Esophagus muscularis mucosa (tissue), 4 donors: ENCODE results near the gene BTBD16. TPM values are rescaled to one million over a fixed set of nuclear protein-coding genes. Genes with fewer than 3 reads are reported as not detected.
A peak's percentile ranks its signal among the peaks of the same experiment; 100 is the strongest.

Source experiments
- DNase-seq: peaks from one replicate; pipeline ENCODE4 v3.0.0-alpha.2; 2017; ENCODE audit errors: extremely low spot score
- H3K27ac ChIP-seq, 4 donors: fragments of 200-600 bp; sonication (generic); replicated peaks in 1 of 4; 1 replicate in 3 of 4; 2 replicates in 1 of 4; pipeline ENCODE4 v1.5.1; 2016 to 2019; ENCODE audit warnings: mild to moderate bottlenecking in 1 of 4
- H3K27me3 ChIP-seq, 4 donors: fragments of 200-600 bp; sonication (generic); one replicate each; pipeline versions ENCODE4 v1.5.1 to v1.6.0; 2016 to 2019
- H3K36me3 ChIP-seq, 4 donors: fragments of 200-600 bp; sonication (generic); one replicate each; pipeline ENCODE4 v1.5.1; 2016 to 2019
- H3K4me1 ChIP-seq, 4 donors: fragments of 200-600 bp; sonication (generic); one replicate each; pipeline ENCODE4 v1.5.1; 2016 to 2019
- H3K4me3 ChIP-seq, 4 donors: fragments of 200-600 bp; sonication (generic); 1 replicate in 2 of 4; 2 replicates in 2 of 4; pipeline ENCODE4 v1.5.1; 2016 to 2019; ENCODE audit warnings: mild to moderate bottlenecking in 4 of 4, moderate library complexity in 1 of 4
- H3K9me3 ChIP-seq, 4 donors: fragments of 200-600 bp; sonication (generic); 1 replicate in 3 of 4; 2 replicates in 1 of 4; pipeline ENCODE4 v1.5.1; 2016 to 2019
- EP300 ChIP-seq: sonication (generic); formaldehyde crosslinking; IDR thresholded peaks from one replicate; pipeline ENCODE4 v1.6.1; 2017; ENCODE audit warnings: antibody characterized with exemption
- POLR2A ChIP-seq: fragments of 450-650 bp; IDR thresholded peaks from one replicate; pipeline ENCODE4 v1.6.1; 2017; ENCODE audit warnings: antibody characterized with exemption, moderate library complexity, mild to moderate bottlenecking, low read depth
- POLR2AphosphoS5 ChIP-seq, 2 donors: sonication (generic); formaldehyde crosslinking; IDR thresholded peaks; one replicate each; pipeline ENCODE4 v1.6.1; 2017; ENCODE audit warnings: antibody characterized with exemption in 2 of 2
- WGBS: methylation state at CpG from one replicate; pipeline ENCODE4 v1.1.5; 2018; 5-methylcytosine and 5-hydroxymethylcytosine counted together
- intact Hi-C: fragments of 100-400 bp; cut with DNase I; formaldehyde crosslinking; loops from one replicate; pipeline ENCODE4 v1.15.1; 2023
- total RNA-seq, 4 donors: library from RNA; depleted of rRNA; stranded (reverse); fragments of >200 nt; gene quantifications; one replicate each; pipeline versions ENCODE4 v1.1.0 to v1.2.1, GENCODE V29; 2016
- TF ChIP-seq, protein P1 (sequence below), 3 experiments: fragments of 200-600 bp in 2 of 3; fragments of 450-650 bp in 1 of 3; sonication (generic) in 2 of 3; IDR thresholded peaks; one replicate each; pipeline ENCODE4 v1.5.1; 2017 to 2019; ENCODE audit warnings: antibody characterized with exemption in 3 of 3, mild to moderate bottlenecking in 2 of 3, moderate library complexity in 1 of 3

The BTBD16 gene
- total RNA-seq, 4 donors from 2014 or later = 0.29 TPM; not detected in 3

DNA sequence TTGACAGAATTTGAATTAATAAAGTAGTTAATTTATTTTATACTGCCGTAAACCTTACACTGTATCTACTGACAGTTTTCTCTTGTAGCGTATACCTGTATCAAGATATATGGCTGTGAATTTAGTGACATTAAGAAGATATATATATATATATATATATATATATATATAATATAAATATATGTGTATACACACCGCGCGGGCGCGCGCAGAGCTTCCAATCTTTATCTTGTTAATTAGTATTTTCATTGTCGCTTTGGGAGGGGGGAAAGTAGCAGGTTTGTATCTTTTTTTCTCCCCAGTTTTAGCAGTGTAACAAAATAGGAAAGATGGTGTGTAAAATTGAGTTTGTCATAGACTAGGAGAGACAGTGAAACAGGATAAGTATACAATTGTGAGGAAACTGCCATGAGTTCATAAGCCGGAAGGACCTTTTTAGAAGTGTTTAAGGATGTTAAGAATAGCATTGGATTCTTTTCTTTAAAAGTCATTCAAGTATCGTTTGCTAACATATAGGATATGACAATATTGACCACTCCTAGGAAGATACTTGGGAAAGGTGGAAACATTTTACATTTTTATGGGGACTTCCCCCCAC lies 105.4 kb downstream of the BTBD16 start:
- Histone ChIP-seq H3K4me1 (peaks cover 37 to 70% (median 62%) of the 10 kb centered on the region in 4 donors), H3K27me3 (no peaks in the 10 kb centered on the region), H3K27ac (no peak overlapping the region), H3K9me3 (no peaks in the 10 kb centered on the region), H3K36me3 (no peaks in the 10 kb centered on the region), H3K4me3 (peak overlapping the region; percentile 82 to 98 (median 96))
- TF ChIP-seq EP300 (no peak), POLR2AphosphoS5 (IDR thresholded peaks at IDR 0.05) (no peak), POLR2A (no peak)
- TF ChIP-seq, protein P1, sequence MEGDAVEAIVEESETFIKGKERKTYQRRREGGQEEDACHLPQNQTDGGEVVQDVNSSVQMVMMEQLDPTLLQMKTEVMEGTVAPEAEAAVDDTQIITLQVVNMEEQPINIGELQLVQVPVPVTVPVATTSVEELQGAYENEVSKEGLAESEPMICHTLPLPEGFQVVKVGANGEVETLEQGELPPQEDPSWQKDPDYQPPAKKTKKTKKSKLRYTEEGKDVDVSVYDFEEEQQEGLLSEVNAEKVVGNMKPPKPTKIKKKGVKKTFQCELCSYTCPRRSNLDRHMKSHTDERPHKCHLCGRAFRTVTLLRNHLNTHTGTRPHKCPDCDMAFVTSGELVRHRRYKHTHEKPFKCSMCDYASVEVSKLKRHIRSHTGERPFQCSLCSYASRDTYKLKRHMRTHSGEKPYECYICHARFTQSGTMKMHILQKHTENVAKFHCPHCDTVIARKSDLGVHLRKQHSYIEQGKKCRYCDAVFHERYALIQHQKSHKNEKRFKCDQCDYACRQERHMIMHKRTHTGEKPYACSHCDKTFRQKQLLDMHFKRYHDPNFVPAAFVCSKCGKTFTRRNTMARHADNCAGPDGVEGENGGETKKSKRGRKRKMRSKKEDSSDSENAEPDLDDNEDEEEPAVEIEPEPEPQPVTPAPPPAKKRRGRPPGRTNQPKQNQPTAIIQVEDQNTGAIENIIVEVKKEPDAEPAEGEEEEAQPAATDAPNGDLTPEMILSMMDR (IDR thresholded peaks at IDR 0.05) = no peak
- intact Hi-C loops = no loop called here
- no peak for DNase-seq
- 75% methylated on average over 11 of the region's 11 CpGs for WGBS

GRCh38 chr10:122379041-122379440 lies 107.9 kb downstream of the BTBD16 start:
- no peak for DNase-seq
- Histone ChIP-seq H3K36me3 (no peaks in the 10 kb centered on the region), H3K4me3 (no peak overlapping the region), H3K9me3 (no peaks in the 10 kb centered on the region), H3K4me1 (peaks cover 20 to 48% (median 39%) of the 10 kb centered on the region in 4 donors), H3K27me3 (no peaks in the 10 kb centered on the region), H3K27ac (no peak overlapping the region)
- intact Hi-C loops = no loop called here
- TF ChIP-seq EP300 = no peak
- TF ChIP-seq, protein P1 (IDR thresholded peaks at IDR 0.05) = no peak
- TF ChIP-seq POLR2A = no peak
- TF ChIP-seq POLR2AphosphoS5 (IDR thresholded peaks at IDR 0.05) = no peak
- 98% methylated on average over 5 of the region's 5 CpGs for WGBS

- no peaks in the 10 kb centered on the region for H3K27me3 ChIP-seq
- WGBS = 93% methylated on average over 2 of the region's 2 CpGs
- no peak overlapping the region for H3K27ac ChIP-seq
- no peaks in the 10 kb centered on the region for H3K9me3 ChIP-seq
- no peak overlapping the region for H3K4me3 ChIP-seq
- H3K36me3 ChIP-seq = no peaks in the 10 kb centered on the region
- no peak for TF ChIP-seq EP300
- no peak for TF ChIP-seq POLR2AphosphoS5 (IDR thresholded peaks at IDR 0.05)
- TF ChIP-seq POLR2A = no peak
- TF ChIP-seq, protein P1 (IDR thresholded peaks at IDR 0.05) = no peak
- H3K4me1 ChIP-seq = peaks cover 20 to 47% (median 38%) of the 10 kb centered on the region in 4 donors
- DNase-seq = no peak
- intact Hi-C loops = no loop called here
Measured at GRCh38 chr10:122379537-122379936, 108.4 kb downstream of the BTBD16 start.

GRCh38 chr10:122380703-122381102 lies 109.6 kb downstream of the BTBD16 start:
- Histone ChIP-seq H3K27me3 (no peaks in the 10 kb centered on the region), H3K36me3 (no peaks in the 10 kb centered on the region), H3K27ac (no peak overlapping the region), H3K4me3 (no peak overlapping the region), H3K4me1 (peaks cover 20 to 44% (median 37%) of the 10 kb centered on the region in 4 donors), H3K9me3 (no peaks in the 10 kb centered on the region)
- DNase-seq = no peak
- 91% methylated on average over 4 of the region's 4 CpGs for WGBS
- intact Hi-C loops = loop anchor here (5.0 kb wide), 1 partner anchor 37 kb away; no protein-coding TSS in a partner anchor
- no peak for TF ChIP-seq EP300
- TF ChIP-seq POLR2A = no peak
- TF ChIP-seq POLR2AphosphoS5 (IDR thresholded peaks at IDR 0.05) = no peak
- TF ChIP-seq, protein P1 (IDR thresholded peaks at IDR 0.05) = no peak
